ENCODE data around the gene HOXA2. TPM values are rescaled to one million over a fixed set of nuclear protein-coding genes. Genes with fewer than 3 reads are reported as not detected.
A peak's percentile ranks its signal among the peaks of the same experiment; 100 is the strongest.

The HOXA2 gene
- total RNA-seq, 2 donors from 2014 or later, result 1.4 TPM; not detected in 1

DNA sequence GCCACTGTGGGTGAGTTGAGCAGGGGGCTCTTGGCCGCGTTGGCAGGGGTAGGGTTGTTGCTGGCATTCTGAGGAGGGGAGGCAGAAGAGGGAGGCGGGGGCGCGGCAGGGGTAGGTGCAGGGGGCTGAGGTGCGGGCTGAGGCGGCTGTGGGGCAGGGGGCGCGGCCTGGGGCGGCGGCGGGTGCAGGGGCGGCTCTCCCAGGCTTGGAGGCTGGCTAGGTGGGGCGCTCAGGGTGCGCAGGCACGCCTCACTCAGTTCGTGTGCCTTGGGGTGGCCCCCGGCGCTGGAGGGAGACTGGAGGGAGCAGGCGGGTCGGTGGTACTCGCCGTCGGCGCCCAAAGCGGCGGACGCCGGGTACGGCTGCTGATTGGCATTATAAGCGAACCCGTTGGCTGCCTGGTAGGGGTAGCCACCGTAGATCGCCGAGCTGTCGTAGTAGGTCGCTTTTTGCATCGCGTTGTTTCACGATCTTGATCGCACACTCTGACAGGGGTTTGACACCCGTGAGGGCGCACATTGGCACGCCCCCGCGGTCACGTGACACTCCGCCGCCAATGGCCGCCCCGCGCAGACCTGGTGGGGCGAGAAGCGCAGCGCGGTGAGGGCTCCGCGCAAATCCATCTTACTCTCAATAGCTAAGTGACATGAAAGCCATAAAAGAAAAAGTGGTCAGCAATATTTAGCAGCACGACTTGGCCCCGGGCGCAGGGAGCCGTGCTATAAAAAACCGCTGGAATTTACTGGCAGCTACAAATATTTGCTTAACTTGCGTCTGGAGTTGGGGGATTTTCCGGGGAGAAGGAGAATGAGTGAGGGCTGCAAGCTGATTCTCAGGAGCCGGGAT, 7.9 kb upstream of the HOXA2 start:
- Histone ChIP-seq H3K27me3 (replicated peaks; ENCODE audit: insufficient read depth) (no peaks in the 10 kb centered on the region), H3K4me1 (replicated peaks) (peaks cover 3% of the 10 kb centered on the region), H3K36me3 (no peaks in the 10 kb centered on the region), H3K9me3 (no peaks in the 10 kb centered on the region), H3K27ac (peak overlapping the region; percentile 54 to 64), H3K4me3 (peak overlapping the region; percentile 15 to 16)
- WGBS, result 30% methylated on average over 66 of the region's 66 CpGs
- peak; percentile 63 for DNase-seq (ENCODE audit: low spot score)
- intact Hi-C loops (cut with DNase I), result no loop called here
- TF ChIP-seq POLR2AphosphoS5 (IDR thresholded peaks at IDR 0.05), result peak; percentile 65
- TF ChIP-seq CTCF (IDR thresholded peaks at IDR 0.05), result no peak

- 84% methylated on average over 4 of the region's 4 CpGs for WGBS
- H3K27me3 ChIP-seq (replicated peaks; ENCODE audit: insufficient read depth), result no peaks in the 10 kb centered on the region
- intact Hi-C loops (cut with DNase I), result no loop called here
- H3K9me3 ChIP-seq, result no peaks in the 10 kb centered on the region
- TF ChIP-seq POLR2AphosphoS5 (IDR thresholded peaks at IDR 0.05), result no peak
- TF ChIP-seq CTCF (IDR thresholded peaks at IDR 0.05), result no peak
- TF ChIP-seq POLR2A (IDR thresholded peaks at IDR 0.05), result no peak
- H3K27ac ChIP-seq, result no peak overlapping the region
- H3K4me1 ChIP-seq (replicated peaks), result peaks cover 3% of the 10 kb centered on the region
- no peak for DNase-seq (ENCODE audit: low spot score)
- no peaks in the 10 kb centered on the region for H3K36me3 ChIP-seq
- H3K4me3 ChIP-seq, result no peak overlapping the region
Measured at GRCh38 chr7:27109466-27110185, 7.1 kb upstream of the HOXA2 start.

DNA sequence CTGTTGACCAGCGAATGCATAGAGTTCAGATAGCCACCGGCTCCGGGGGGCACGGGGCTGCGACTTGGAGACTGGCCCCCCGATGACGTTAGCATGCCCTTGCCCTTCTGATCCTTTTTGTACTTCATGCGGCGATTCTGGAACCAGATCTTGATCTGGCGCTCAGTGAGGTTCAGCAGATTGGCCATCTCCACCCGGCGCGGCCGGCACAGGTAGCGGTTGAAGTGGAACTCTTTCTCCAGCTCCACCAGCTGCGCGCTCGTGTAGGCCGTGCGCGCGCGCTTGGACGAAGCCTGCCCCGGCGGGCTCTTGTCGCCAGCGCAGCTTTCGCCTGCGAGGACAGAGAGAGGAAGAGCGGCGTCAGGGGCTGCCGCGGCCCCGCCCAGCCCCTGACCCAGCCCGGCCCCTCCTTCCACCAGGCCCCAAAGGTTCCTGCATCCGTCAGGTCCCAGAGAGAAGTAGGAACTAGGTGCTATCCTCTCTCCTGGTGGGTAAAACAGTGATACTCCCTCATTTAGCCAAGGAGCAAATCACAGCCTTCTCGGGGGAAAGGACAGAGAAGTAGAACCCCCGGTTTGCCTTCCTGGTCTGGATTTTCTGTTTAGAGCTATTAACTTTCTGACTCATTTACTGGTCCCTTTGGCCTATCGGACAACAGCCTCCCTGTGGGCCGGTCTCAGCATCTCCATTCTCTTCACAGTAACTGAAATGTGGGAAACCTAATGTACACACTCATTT, 6.1 kb upstream of the HOXA2 start:
- no peak for DNase-seq (ENCODE audit: low spot score)
- Histone ChIP-seq H3K4me3 (no peak overlapping the region), H3K4me1 (replicated peaks) (peaks cover 3% of the 10 kb centered on the region), H3K27me3 (replicated peaks; ENCODE audit: insufficient read depth) (no peaks in the 10 kb centered on the region), H3K27ac (no peak overlapping the region), H3K9me3 (no peaks in the 10 kb centered on the region), H3K36me3 (no peaks in the 10 kb centered on the region)
- WGBS, result 67% methylated on average over 41 of the region's 41 CpGs
- TF ChIP-seq POLR2A (IDR thresholded peaks at IDR 0.05) (no peak), CTCF (IDR thresholded peaks at IDR 0.05) (no peak), POLR2AphosphoS5 (IDR thresholded peaks at IDR 0.05) (no peak)
- intact Hi-C loops (cut with DNase I), result no loop called here

GRCh38 chr7:27107391-27108381, 5.2 kb upstream of the HOXA2 start:
- peaks cover 3% of the 10 kb centered on the region for H3K4me1 ChIP-seq (replicated peaks)
- H3K27ac ChIP-seq, result no peak overlapping the region
- H3K9me3 ChIP-seq, result no peaks in the 10 kb centered on the region
- no peaks in the 10 kb centered on the region for H3K36me3 ChIP-seq
- H3K27me3 ChIP-seq (replicated peaks; ENCODE audit: insufficient read depth), result no peaks in the 10 kb centered on the region
- WGBS, result 75% methylated on average over 45 of the region's 47 CpGs
- TF ChIP-seq POLR2AphosphoS5 (IDR thresholded peaks at IDR 0.05) (no peak), CTCF (IDR thresholded peaks at IDR 0.05) (no peak), POLR2A (IDR thresholded peaks at IDR 0.05) (no peak)
- no peak overlapping the region for H3K4me3 ChIP-seq
- intact Hi-C loops (cut with DNase I), result no loop called here
- DNase-seq (ENCODE audit: low spot score), result no peak

All from prostate gland (tissue), 2 donors.